GM18951 (cell line): ENCODE data around the gene CNTN1.

Experiments used
- POLR2A ChIP-seq: IDR thresholded peaks from 4 replicates; pipeline ENCODE4 v1.6.1; 2011; ENCODE audit warnings: mild to moderate bottlenecking; ENCODE audit not compliant: insufficient read length, insufficient read depth; ENCODE audit errors: extremely low read depth
- in situ Hi-C: fragments of 300-500 bp; cut with MboI; formaldehyde crosslinking; loops from one replicate; pipeline ENCODE4 v1.12.0; 2022; ENCODE audit warnings: low sequenced_read_pairs, mixed read lengths, inconsistent platforms; ENCODE audit not compliant: unreplicated experiment

CNTN1 gene

GRCh38 chr12:40768125-40768864 lies 76.1 kb downstream of the CNTN1 start:
- no peak for TF ChIP-seq POLR2A
- in situ Hi-C loops = no loop called here

DNA sequence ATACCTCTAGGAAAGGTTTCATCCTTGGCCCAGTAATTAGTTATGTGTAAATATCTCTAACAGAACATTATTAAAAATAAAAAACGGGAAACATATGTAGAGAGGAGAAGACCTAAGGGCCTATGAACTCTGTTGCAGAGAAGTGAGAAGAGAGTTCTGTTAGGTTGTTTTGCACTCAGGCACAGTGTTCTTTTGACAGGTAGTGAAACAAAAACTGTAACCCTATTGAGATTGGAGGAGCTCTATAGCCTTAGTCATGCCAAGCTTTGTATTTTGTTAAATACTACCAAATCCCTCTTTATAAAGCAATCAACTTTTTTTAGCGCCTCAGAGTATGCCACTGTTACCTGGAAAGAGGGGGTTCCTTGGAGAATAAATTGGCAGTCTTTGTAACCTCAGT lies 77.6 kb downstream of the CNTN1 start:
- no peak for TF ChIP-seq POLR2A

DNA sequence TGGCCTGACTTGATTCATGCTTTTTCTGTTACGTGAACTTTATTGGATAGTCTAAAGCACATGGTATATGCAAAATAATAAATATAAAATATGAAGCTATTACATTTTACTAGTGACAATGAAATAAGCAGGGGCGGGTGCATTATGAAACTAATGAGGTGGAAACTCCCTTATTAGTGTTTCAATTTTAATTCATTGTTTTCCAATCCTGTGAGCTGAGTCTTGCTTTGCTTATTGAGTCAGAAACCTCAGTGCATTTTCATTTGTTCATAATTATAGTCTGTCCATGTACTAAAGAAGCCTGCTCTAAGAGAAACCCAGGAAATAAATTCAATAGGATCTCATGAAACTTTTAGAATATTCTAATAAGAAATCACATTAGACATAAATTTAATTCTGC lies 78.5 kb downstream of the CNTN1 start:
- in situ Hi-C loops = no loop called here

More for the DNA sequence above, 77.6 kb downstream of the CNTN1 start:
- in situ Hi-C loops = no loop called here

DNA sequence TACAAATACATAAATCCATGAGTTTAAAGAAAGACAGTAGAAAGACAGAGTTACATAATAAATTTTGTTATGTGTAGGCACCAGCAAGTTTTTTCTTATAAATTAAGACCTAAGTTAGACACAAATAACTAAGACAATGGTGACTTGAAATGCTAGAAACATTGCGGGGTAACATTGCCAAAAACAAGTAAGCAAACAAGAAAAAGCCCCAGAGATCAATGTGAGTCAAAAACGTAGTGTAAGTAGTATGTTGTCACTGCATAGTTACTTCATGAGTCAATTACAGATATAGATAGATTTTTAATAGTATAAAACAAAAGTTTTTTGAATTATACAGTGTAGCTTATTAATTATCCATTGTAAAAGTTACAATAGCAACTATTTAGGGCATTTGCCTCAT lies 83.4 kb downstream of the CNTN1 start:
- in situ Hi-C loops = no loop called here
- TF ChIP-seq POLR2A = no peak

More for the DNA sequence above, 78.5 kb downstream of the CNTN1 start:
- no peak for TF ChIP-seq POLR2A

GRCh38 chr12:40784102-40784501 lies 91.9 kb downstream of the CNTN1 start:
- no peak for TF ChIP-seq POLR2A
- in situ Hi-C loops = no loop called here

DNA sequence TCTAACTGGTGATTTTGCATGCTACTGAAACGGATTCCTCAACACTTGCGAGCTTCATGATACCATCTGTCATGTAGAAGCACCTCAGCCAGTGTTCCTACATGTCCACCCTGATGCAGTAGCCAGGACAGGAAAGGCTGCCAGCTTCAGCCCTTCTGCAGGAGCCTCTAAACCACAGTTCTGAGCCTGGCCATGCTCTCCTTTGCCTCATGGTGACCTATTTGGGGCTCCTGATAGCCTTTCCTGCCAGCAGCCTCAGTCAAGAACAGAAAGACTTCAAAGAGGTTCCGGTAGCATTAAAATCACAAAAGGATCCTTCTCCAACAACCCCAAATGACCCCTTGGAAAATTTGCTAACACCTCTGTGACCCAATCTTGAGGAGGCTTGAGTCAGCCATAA lies 96.0 kb downstream of the CNTN1 start:
- in situ Hi-C loops = no loop called here
- no peak for TF ChIP-seq POLR2A

- no peak for TF ChIP-seq POLR2A
- in situ Hi-C loops = no loop called here
Measured at GRCh38 chr12:40792792-40793386, 100.7 kb downstream of the CNTN1 start.

DNA sequence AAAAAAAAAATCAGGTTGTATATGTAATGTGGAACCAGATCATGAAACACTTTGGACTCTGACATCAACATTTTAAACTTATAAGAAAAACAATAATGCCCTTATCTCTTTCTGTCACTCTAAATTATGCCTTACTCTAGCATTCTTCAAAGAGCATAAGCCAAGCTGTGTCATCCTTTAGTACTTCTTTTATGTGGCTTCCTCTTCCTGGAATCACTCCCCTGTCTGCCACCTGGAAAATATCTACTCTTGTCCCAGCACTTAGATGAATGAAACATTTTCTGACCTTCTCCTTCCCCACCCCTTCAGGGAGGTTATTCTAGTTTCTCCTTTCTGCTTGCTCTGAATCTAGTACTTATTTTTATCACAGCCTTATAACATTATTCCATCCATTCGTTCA lies 101.2 kb downstream of the CNTN1 start:
- in situ Hi-C loops = no loop called here
- TF ChIP-seq POLR2A = no peak

DNA sequence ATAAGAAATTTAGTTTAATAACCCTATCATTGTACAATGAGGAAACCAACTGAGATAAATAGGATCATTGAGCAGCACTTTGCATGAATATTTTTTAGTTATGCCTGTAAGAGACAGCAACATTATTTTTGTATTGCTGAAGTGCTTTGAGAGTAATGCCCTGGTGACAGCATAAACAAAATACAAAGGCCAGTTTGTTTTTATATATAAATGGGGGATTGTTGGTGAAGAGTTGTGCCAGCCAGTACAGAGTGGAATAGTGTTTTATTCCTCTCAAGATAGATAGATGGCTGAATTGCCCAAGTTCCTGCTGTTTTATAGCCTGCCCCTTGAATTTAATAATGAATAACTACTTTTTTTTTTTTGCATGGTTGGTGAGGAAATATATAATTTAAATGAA lies 101.8 kb downstream of the CNTN1 start:
- in situ Hi-C loops = no loop called here
- TF ChIP-seq POLR2A = no peak

DNA sequence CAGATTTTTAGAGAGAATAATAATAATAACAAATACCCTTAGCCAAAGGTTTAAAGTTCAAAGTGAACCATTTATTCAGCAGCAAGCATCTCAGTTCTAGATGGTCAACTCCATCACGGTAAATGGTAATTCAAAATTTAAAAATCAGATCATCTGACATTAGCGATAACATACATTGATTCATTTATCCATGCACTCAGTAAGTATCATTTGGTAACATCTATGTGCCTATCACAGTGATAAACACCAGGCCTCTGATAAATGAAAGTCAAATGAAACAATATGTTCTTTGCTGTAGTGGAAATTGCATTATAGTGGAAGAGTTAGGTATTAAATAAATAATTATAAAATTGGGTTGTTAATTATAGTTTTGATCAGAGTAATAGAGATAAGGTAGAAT lies 108.8 kb downstream of the CNTN1 start:
- in situ Hi-C loops = no loop called here
- TF ChIP-seq POLR2A = no peak

GRCh38 chr12:40801861-40802260 lies 109.6 kb downstream of the CNTN1 start:
- TF ChIP-seq POLR2A = no peak
- in situ Hi-C loops = no loop called here

GRCh38 chr12:40802656-40803055 lies 110.4 kb downstream of the CNTN1 start:
- TF ChIP-seq POLR2A = no peak

DNA sequence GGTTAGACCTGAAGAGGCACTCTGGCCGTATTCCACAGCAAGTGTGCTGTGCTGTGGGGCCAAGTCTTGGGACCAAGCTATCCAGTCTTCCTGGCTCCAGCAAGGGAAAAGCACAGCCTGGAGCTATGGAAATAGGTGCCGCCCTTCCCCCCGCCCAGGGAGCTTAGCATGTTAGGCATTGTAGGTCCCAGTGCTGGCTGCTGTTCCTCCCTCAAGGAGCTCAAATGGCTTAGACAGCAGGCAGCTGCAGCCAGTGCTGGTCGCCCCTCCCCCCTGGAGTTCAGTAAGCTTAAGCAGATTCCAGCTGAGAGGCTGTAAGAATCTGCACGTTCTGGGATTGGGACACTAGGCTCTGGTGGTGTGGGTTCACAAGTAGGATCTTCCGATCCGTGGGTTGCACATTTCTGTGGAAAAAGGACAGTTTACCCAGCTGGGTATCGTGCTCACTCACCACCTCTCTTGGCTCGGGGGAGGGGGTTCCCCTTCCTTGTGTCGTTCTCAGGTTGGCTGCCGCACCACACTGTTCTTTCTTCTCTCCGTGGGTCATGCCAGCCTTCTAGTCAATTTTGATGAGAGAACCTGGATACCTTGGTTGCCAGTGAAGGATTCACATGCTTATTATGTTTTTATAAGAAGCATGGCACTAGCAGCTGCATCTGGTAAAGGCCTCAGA lies 127.3 kb downstream of the CNTN1 start:
- in situ Hi-C loops = no loop called here
- no peak for TF ChIP-seq POLR2A

More at GRCh38 chr12:40802656-40803055, 110.4 kb downstream of the CNTN1 start:
- in situ Hi-C loops = no loop called here
